ENCODE results near the gene PLA2G2D. TPM values are rescaled to one million over a fixed set of nuclear protein-coding genes. Genes with fewer than 3 reads are reported as not detected.

Gene PLA2G2D
- total and polyA plus RNA-seq, 2 experiments from 2014 or later, result not detected

GRCh38 chr1:20148571-20149500, 29.5 kb upstream of the PLA2G2D start:
- no peak overlapping the region for H3K4me3 Mint-ChIP-seq
- H3K4me2 ChIP-seq, result no peak overlapping the region
- ATAC-seq, result no peak

More at GRCh38 chr1:20148571-20149500, 29.5 kb upstream of the PLA2G2D start:
- H3F3A ChIP-seq (replicated peaks; ENCODE audit: low read depth), result 0 out of 2 replicates have a peak, but pooled peaks cover 3% of the 10 kb centered on the region
- no peaks in the 10 kb centered on the region for H4K20me1 ChIP-seq (replicated peaks; ENCODE audit: insufficient read depth)
- no peak overlapping the region for H3K27ac ChIP-seq (ENCODE audit: low read depth)
- H3K9me2 ChIP-seq (ENCODE audit: insufficient read depth), result no peaks in the 10 kb centered on the region
- H3K27me3 Mint-ChIP-seq (ENCODE audit: insufficient read depth, low read depth, poor library complexity), result peaks cover 1% of the 10 kb centered on the region
- no peak overlapping the region for H2AFZ ChIP-seq
- no peak overlapping the region for H3K27ac Mint-ChIP-seq
- H3K27me3 ChIP-seq (ENCODE audit: insufficient read depth), result no peaks in the 10 kb centered on the region
- H3K9me3 Mint-ChIP-seq, result no peaks in the 10 kb centered on the region
- TF ChIP-seq STAT1 (IDR thresholded peaks at IDR 0.05; ENCODE audit: unreplicated experiment) (no peak), POLR2AphosphoS5 (IDR thresholded peaks at IDR 0.05; ENCODE audit: low read depth) (no peak), ZNF462 (CRISPR knock-in tag; IDR thresholded peaks at IDR 0.05) (no peak), ZNF114 (CRISPR knock-in tag; IDR thresholded peaks at IDR 0.05) (no peak), CREB1 (CRISPR knock-in tag; IDR thresholded peaks at IDR 0.05; ENCODE audit: low read depth) (no peak), NANOG (IDR thresholded peaks at IDR 0.05; ENCODE audit: borderline replicate concordance) (no peak), JUNB (IDR thresholded peaks at IDR 0.05; ENCODE audit: unreplicated experiment) (no peak), ETS1 (IDR thresholded peaks at IDR 0.05) (no peak), EZH2 (IDR thresholded peaks at IDR 0.05; ENCODE audit: low read depth, unreplicated experiment) (no peak), EZH2phosphoT487 (IDR thresholded peaks at IDR 0.05; ENCODE audit: unreplicated experiment) (no peak)
- no peak overlapping the region for H3K4me3 ChIP-seq
- no peaks in the 10 kb centered on the region for H3K36me3 Mint-ChIP-seq (ENCODE audit: low read depth)
- peaks cover 15% of the 10 kb centered on the region; the same call in 2 of the 3 replicates for H3K4me1 Mint-ChIP-seq
- no peak for DNase-seq (ENCODE audit: low spot score)
- no peaks in the 10 kb centered on the region for H3K79me2 ChIP-seq (replicated peaks; ENCODE audit: insufficient read depth)
- no peaks in the 10 kb centered on the region for H3K36me3 ChIP-seq (ENCODE audit: insufficient read depth)
- peaks cover 9% of the 10 kb centered on the region; the same call in 1 of the 2 replicates for H3K4me1 ChIP-seq (ENCODE audit: insufficient read depth)

Measured in GM23338 (cell line).